Nephron (organoid): ENCODE measurements around the gene ATG9B.
"Not testable (repeated sequence)": the region's sequence is repeated elsewhere in the genome, so short reads cannot be mapped to it uniquely, and the experiment has no call there.

Experiments used
- H3K27ac Mint-ChIP-seq, 3 experiments: 2 replicates each; pipeline ENCODE4 v1.8.0; 2020; ENCODE audit warnings: mixed read lengths in 3 of 3, mild to moderate bottlenecking in 2 of 3, moderate library complexity in 1 of 3
- H3K27me3 Mint-ChIP-seq: 2 replicates; pipeline ENCODE4 v1.8.0; 2021; ENCODE audit warnings: low read depth, mild to moderate bottlenecking, moderate library complexity, mixed read lengths
- H3K36me3 Mint-ChIP-seq: 2 replicates; pipeline ENCODE4 v1.8.0; 2020; ENCODE audit warnings: low read depth, mixed read lengths
- H3K4me1 Mint-ChIP-seq: 2 replicates; pipeline ENCODE4 v1.8.0; 2020; ENCODE audit warnings: mixed read lengths
- H3K4me3 Mint-ChIP-seq, 3 experiments: 2 replicates each; pipeline ENCODE4 v1.8.0; 2020; ENCODE audit warnings: mild to moderate bottlenecking in 3 of 3, mixed read lengths in 3 of 3, moderate library complexity in 2 of 3
- H3K9me3 Mint-ChIP-seq: 2 replicates; pipeline ENCODE4 v1.8.0; 2020; ENCODE audit warnings: mixed read lengths
- CTCF ChIP-seq, 3 experiments: fragments of 200-600 bp; sonication (generic); IDR thresholded peaks; one replicate each; pipeline ENCODE4 v1.5.0; 2021; ENCODE audit warnings: antibody characterized with exemption in 3 of 3; ENCODE audit not compliant: unreplicated experiment in 3 of 3

Gene ATG9B

GRCh38 chr7:151028131-151028947 lies 4.0 kb upstream of the ATG9B start, which contains the start of gene ABCB8:
Gene ABCB8, plus strand, starts transcription at chr7:151028450. Its CDS starts 66 bp downstream, at chr7:151028516.
- Mint-ChIP-seq H3K4me1 (peaks cover 15% of the 10 kb centered on the region), H3K4me3 (peak within 1 kb of the TSS; percentile 93 to 95 (median 94)), H3K27me3 (peaks cover 9% of the 10 kb centered on the region), H3K27ac (peak within 1 kb of the TSS; percentile 69 to 94 (median 93)), H3K9me3 (no peaks in the 10 kb centered on the region), H3K36me3 (peaks cover 6% of the 10 kb centered on the region)
- TF ChIP-seq CTCF (IDR thresholded peaks at IDR 0.05; ENCODE audit: unreplicated experiment in 3 of 3) = peak; percentile 35 to 58 (median 40)

GRCh38 chr7:151027728-151028130 lies 3.4 kb upstream of the ATG9B start:
- Mint-ChIP-seq H3K4me1 (peaks cover 15% of the 10 kb centered on the region), H3K27ac (peak overlapping the region; percentile 69 to 94 (median 93)), H3K27me3 (peaks cover 15% of the 10 kb centered on the region), H3K4me3 (peak overlapping the region; percentile 93 to 95 (median 94))
- H3K9me3 Mint-ChIP-seq, H3K36me3 Mint-ChIP-seq: not testable (repeated sequence)

- peak overlapping the region; percentile 93 to 95 (median 94) for H3K4me3 Mint-ChIP-seq
- H3K27ac Mint-ChIP-seq = peak overlapping the region in 1 of 3 experiments; percentile 94
- H3K4me1 Mint-ChIP-seq = peaks cover 15% of the 10 kb centered on the region
- H3K9me3 Mint-ChIP-seq, H3K36me3 Mint-ChIP-seq: not testable (repeated sequence)
- peaks cover 15% of the 10 kb centered on the region for H3K27me3 Mint-ChIP-seq
Measured at GRCh38 chr7:151026771-151027727, 2.8 kb upstream of the ATG9B start.

GRCh38 chr7:151025924-151026671 lies 1.8 kb upstream of the ATG9B start:
- no peak for TF ChIP-seq CTCF (IDR thresholded peaks at IDR 0.05; ENCODE audit: unreplicated experiment in 3 of 3)
- H3K4me1 Mint-ChIP-seq = peaks cover 15% of the 10 kb centered on the region
- H3K36me3 Mint-ChIP-seq = peaks cover 3% of the 10 kb centered on the region
- no peaks in the 10 kb centered on the region for H3K9me3 Mint-ChIP-seq
- H3K27me3 Mint-ChIP-seq = peaks cover 22% of the 10 kb centered on the region
- peak overlapping the region; percentile 38 to 58 (median 41) for H3K4me3 Mint-ChIP-seq
- H3K27ac Mint-ChIP-seq = no peak overlapping the region

GRCh38 chr7:151023232-151023631 lies 1.1 kb downstream of the ATG9B start:
- TF ChIP-seq CTCF (IDR thresholded peaks at IDR 0.05; ENCODE audit: unreplicated experiment in 3 of 3) = no peak
- Mint-ChIP-seq H3K27ac (no peak overlapping the region), H3K4me1 (peaks cover 24% of the 10 kb centered on the region), H3K36me3 (no peaks in the 10 kb centered on the region), H3K4me3 (no peak overlapping the region), H3K9me3 (no peaks in the 10 kb centered on the region), H3K27me3 (peaks cover 38% of the 10 kb centered on the region)

- Mint-ChIP-seq H3K27ac (peak overlapping the region; percentile 25 to 76 (median 63)), H3K27me3 (peaks cover 58% of the 10 kb centered on the region), H3K4me3 (peak overlapping the region; percentile 37 to 62 (median 40)), H3K4me1 (peaks cover 28% of the 10 kb centered on the region), H3K9me3 (no peaks in the 10 kb centered on the region), H3K36me3 (no peaks in the 10 kb centered on the region)
- no peak for TF ChIP-seq CTCF (IDR thresholded peaks at IDR 0.05; ENCODE audit: unreplicated experiment in 3 of 3)
Measured at GRCh38 chr7:151020231-151020630, 4.1 kb downstream of the ATG9B start.
